Cardiac atrium fibroblast (primary cell): Measurements from ENCODE around the gene SELENOF. TPM values are rescaled to one million over a fixed set of nuclear protein-coding genes. Genes with fewer than 3 reads are reported as not detected.

Experiments
- total RNA-seq: library from RNA; depleted of rRNA; stranded (reverse); fragments of >200 nt; gene quantifications from 2 replicates; pipeline ENCODE4 v1.2.3, GENCODE V29; 2015

Gene SELENOF
- total RNA-seq, result 237 and 255 TPM in 2 replicates

DNA sequence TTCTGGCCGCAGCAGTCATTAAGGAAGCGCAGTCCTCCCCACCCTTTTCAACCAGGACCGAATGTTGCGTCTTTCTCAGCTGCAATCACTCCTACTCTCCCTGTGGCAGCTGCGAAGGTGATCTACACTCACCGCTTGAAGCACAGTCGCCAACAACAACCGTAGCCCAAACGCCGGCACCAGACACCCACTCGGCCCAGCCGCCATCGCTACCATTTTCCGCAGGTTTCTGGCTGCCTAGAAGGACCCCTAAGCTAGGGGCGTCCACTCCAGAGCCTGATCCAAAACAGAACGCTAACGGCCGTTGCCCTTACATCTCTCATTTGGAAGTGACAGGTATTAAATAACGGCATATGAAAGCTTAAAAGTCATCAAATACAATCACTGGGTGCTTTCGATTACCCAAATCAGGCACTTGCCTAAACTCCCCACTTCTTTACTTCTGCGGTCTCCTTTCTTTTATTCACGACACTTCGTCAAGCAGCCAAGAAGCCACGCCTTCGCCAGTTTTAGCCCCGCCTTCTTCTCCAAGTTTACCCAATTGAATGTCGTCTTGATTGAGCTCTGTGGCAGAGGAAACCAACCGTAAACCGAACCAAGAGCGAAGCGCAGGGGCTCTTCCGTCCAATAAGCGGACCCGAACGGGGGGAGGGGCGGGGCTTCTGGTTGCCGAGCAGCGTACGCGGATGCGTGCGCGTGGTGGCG is at the start of gene SELENOF:
Gene SELENOF, minus strand, starts transcription at position 231 of the 705 bp plus-strand sequence. Its CDS starts 15 bp downstream, at position 216.

DNA sequence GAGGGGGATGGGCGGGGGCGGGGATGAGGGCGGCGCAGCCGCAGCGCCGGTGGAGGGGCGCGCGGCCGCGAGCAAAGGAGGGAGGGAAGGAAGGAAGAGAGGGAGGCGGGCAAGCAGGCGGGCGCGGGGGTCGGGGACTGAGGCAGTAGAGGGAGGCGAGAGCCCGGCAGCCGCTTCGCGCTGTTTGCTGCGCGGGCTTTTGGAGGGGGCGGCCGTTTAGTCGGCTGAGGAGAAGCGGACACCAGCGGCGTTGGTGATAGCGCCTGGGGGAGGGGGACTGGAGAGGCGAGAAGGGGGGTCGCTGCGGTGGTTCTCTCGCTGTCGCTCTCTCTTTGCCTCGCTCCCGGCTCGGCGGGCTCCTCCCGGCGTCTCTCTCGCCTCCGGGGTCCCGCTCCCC is 673 bp upstream of the SELENOF start, which contains the start of gene HS2ST1:
Gene HS2ST1, plus strand, starts transcription at position 35 of the 397 bp plus-strand sequence.

Other genes with a start within 250 kb of the SELENOF start
- gene SH3GLB1, start 209.6 kb downstream of the SELENOF start, total RNA-seq, result 51.3 and 57.5 TPM in 2 replicates
- gene HS2ST1, start 509 bp upstream of the SELENOF start, total RNA-seq, result 12.5 and 24.9 TPM in 2 replicates